Limb (tissue), 2 donors: Measurements from ENCODE around the gene NOP9.

Experiments used
- DNase-seq, 2 donors: peaks; one replicate each; pipeline ENCODE4 v3.0.0-alpha.2; 2016; ENCODE audit errors: extremely low spot score in 2 of 2

NOP9 gene

GRCh38 chr14:24282736-24283135 lies 16.9 kb upstream of the NOP9 start:
- no peak for DNase-seq

GRCh38 chr14:24283796-24284460 lies 15.7 kb upstream of the NOP9 start:
- DNase-seq, result no peak

GRCh38 chr14:24284501-24285035 lies 15.1 kb upstream of the NOP9 start:
- no peak for DNase-seq

GRCh38 chr14:24285351-24285750 lies 14.3 kb upstream of the NOP9 start:
- no peak for DNase-seq

- DNase-seq, result no peak
Observed at GRCh38 chr14:24286996-24287395, 12.7 kb upstream of the NOP9 start.

- DNase-seq, result no peak
Observed at GRCh38 chr14:24289649-24290280, 9.9 kb upstream of the NOP9 start.

- no peak for DNase-seq
Observed at GRCh38 chr14:24290746-24291145, 8.9 kb upstream of the NOP9 start.

GRCh38 chr14:24291446-24292117 lies 8.1 kb upstream of the NOP9 start:
- DNase-seq, result no peak

- no peak for DNase-seq
Observed at GRCh38 chr14:24292118-24292807, 7.4 kb upstream of the NOP9 start.

- no peak for DNase-seq
Observed at GRCh38 chr14:24293525-24293924, 6.1 kb upstream of the NOP9 start.

GRCh38 chr14:24296341-24297157 lies 3.1 kb upstream of the NOP9 start:
- peak; percentile 71 to 79 for DNase-seq

GRCh38 chr14:24297190-24297964 lies 2.3 kb upstream of the NOP9 start:
- no peak for DNase-seq

GRCh38 chr14:24298892-24299254 lies 777 bp upstream of the NOP9 start:
- DNase-seq, result no peak

- no peak for DNase-seq
Observed at GRCh38 chr14:24300326-24300980, 803 bp downstream of the NOP9 start.

- DNase-seq, result no peak
Observed at GRCh38 chr14:24304019-24304387, 4.4 kb downstream of the NOP9 start.

GRCh38 chr14:24307156-24307574 lies 7.5 kb downstream of the NOP9 start:
- no peak for DNase-seq

GRCh38 chr14:24307575-24308341 lies 8.1 kb downstream of the NOP9 start, which contains the start of gene CIDEB:
TSS of gene CIDEB (minus strand) at chr14:24307977. CDS start at chr14:24307858, 119 bp downstream.
- DNase-seq, result peak; percentile 43 to 70

GRCh38 chr14:24308342-24309124 lies 8.9 kb downstream of the NOP9 start:
- no peak for DNase-seq
